Measurements from ENCODE around the gene NHS.

NHS gene

GRCh38 chrX:17448188-17448587 lies 73.2 kb downstream of the NHS start:
- no peak for DNase-seq (ENCODE audit: low spot score)

- no peak for DNase-seq (ENCODE audit: low spot score)
These were observed 74.9 kb downstream of the NHS start for GRCh38 chrX:17449866-17450265.

- no peak for DNase-seq (ENCODE audit: low spot score)
These were observed 78.8 kb downstream of the NHS start for GRCh38 chrX:17453788-17454187.

GRCh38 chrX:17456526-17456925 lies 81.5 kb downstream of the NHS start:
- no peak for DNase-seq (ENCODE audit: low spot score)

GRCh38 chrX:17459008-17459611 lies 84.1 kb downstream of the NHS start:
- DNase-seq (ENCODE audit: low spot score): peak; percentile 17

GRCh38 chrX:17459661-17460060 lies 84.7 kb downstream of the NHS start:
- peak; percentile 23 for DNase-seq (ENCODE audit: low spot score)

GRCh38 chrX:17462881-17463280 lies 87.9 kb downstream of the NHS start:
- no peak for DNase-seq (ENCODE audit: low spot score)

GRCh38 chrX:17464194-17464593 lies 89.2 kb downstream of the NHS start:
- DNase-seq (ENCODE audit: low spot score): peak; percentile 12

- DNase-seq (ENCODE audit: low spot score): no peak
These were observed 90.2 kb downstream of the NHS start for GRCh38 chrX:17465201-17465600.

- no peak for DNase-seq (ENCODE audit: low spot score)
These were observed 90.8 kb downstream of the NHS start for GRCh38 chrX:17465802-17466201.

- DNase-seq (ENCODE audit: low spot score): no peak
These were observed 95.1 kb downstream of the NHS start for GRCh38 chrX:17470136-17470535.

- DNase-seq (ENCODE audit: low spot score): no peak
These were observed 96.1 kb downstream of the NHS start for GRCh38 chrX:17471121-17471520.

- DNase-seq (ENCODE audit: low spot score): no peak
These were observed 96.9 kb downstream of the NHS start for GRCh38 chrX:17471861-17472260.

- DNase-seq (ENCODE audit: low spot score): no peak
These were observed 97.4 kb downstream of the NHS start for GRCh38 chrX:17472424-17472823.

GRCh38 chrX:17473021-17473420 lies 98.0 kb downstream of the NHS start:
- no peak for DNase-seq (ENCODE audit: low spot score)

- DNase-seq (ENCODE audit: low spot score): no peak
These were observed 99.9 kb downstream of the NHS start for GRCh38 chrX:17474892-17475291.

- DNase-seq (ENCODE audit: low spot score): no peak
These were observed 100.6 kb downstream of the NHS start for GRCh38 chrX:17475449-17476217.

GRCh38 chrX:17476411-17476810 lies 101.4 kb downstream of the NHS start:
- no peak for DNase-seq (ENCODE audit: low spot score)

GRCh38 chrX:17481086-17481485 lies 106.1 kb downstream of the NHS start:
- no peak for DNase-seq (ENCODE audit: low spot score)

- DNase-seq (ENCODE audit: low spot score): no peak
These were observed 109.6 kb downstream of the NHS start for GRCh38 chrX:17484592-17484991.

- DNase-seq (ENCODE audit: low spot score): no peak
These were observed 110.4 kb downstream of the NHS start for GRCh38 chrX:17485391-17485790.

- DNase-seq (ENCODE audit: low spot score): no peak
These were observed 113.0 kb downstream of the NHS start for GRCh38 chrX:17488036-17488435.

- no peak for DNase-seq (ENCODE audit: low spot score)
These were observed 119.2 kb downstream of the NHS start for GRCh38 chrX:17494216-17494615.

- DNase-seq (ENCODE audit: low spot score): no peak
These were observed 120.1 kb downstream of the NHS start for GRCh38 chrX:17495052-17495451.
